HG03108 (cell line): ENCODE data around the gene GEMIN4.
"Not testable (repeated sequence)": the region's sequence is repeated elsewhere in the genome, so short reads cannot be mapped to it uniquely, and the experiment has no call there.

Experiments used
- ATAC-seq: cut with Tn5 transposase; IDR thresholded peaks from one replicate; pipeline ENCODE4 v1.9.1; 2021; ENCODE audit warnings: moderate library complexity; ENCODE audit not compliant: unreplicated experiment

GEMIN4 gene

GRCh38 chr17:752002-752619, at the start of gene GEMIN4:
Gene GEMIN4 (minus strand): TSS chr17:752264. CDS start chr17:752142, 122 bp downstream.
- ATAC-seq: peak; percentile 82

- no peak for ATAC-seq
These were observed 49.6 kb upstream of the GEMIN4 start for GRCh38 chr17:801660-802059.

GRCh38 chr17:800446-801242, 48.6 kb upstream of the GEMIN4 start:
- ATAC-seq: no peak

GRCh38 chr17:799261-799660, 47.2 kb upstream of the GEMIN4 start:
- ATAC-seq: no peak

- no peak for ATAC-seq
These were observed 46.2 kb upstream of the GEMIN4 start for GRCh38 chr17:798246-798645.

- ATAC-seq: no peak
These were observed 45.3 kb upstream of the GEMIN4 start for GRCh38 chr17:797236-797840.

- ATAC-seq: no peak
These were observed 44.5 kb upstream of the GEMIN4 start for GRCh38 chr17:796609-797008.

GRCh38 chr17:795721-796120, 43.7 kb upstream of the GEMIN4 start:
- ATAC-seq: no peak

- ATAC-seq: no peak
These were observed 43.2 kb upstream of the GEMIN4 start for GRCh38 chr17:795276-795675.

- ATAC-seq: no peak
These were observed 42.8 kb upstream of the GEMIN4 start for GRCh38 chr17:794876-795275.

- no peak for ATAC-seq
These were observed 40.2 kb upstream of the GEMIN4 start for GRCh38 chr17:792277-792676.

GRCh38 chr17:791829-792228, 39.8 kb upstream of the GEMIN4 start:
- no peak for ATAC-seq

- ATAC-seq: not testable (repeated sequence)
These were observed 38.8 kb upstream of the GEMIN4 start for GRCh38 chr17:790874-791247.

GRCh38 chr17:789931-790873, 38.1 kb upstream of the GEMIN4 start:
- not testable (repeated sequence) for ATAC-seq

- ATAC-seq: no peak
These were observed 37.2 kb upstream of the GEMIN4 start for GRCh38 chr17:789160-789840.

- ATAC-seq: no peak
These were observed 36.5 kb upstream of the GEMIN4 start for GRCh38 chr17:788551-788950.

GRCh38 chr17:787641-788221, 35.7 kb upstream of the GEMIN4 start:
- no peak for ATAC-seq

GRCh38 chr17:785901-786300, 33.8 kb upstream of the GEMIN4 start:
- ATAC-seq: not testable (repeated sequence)

GRCh38 chr17:784143-784542, 32.1 kb upstream of the GEMIN4 start:
- no peak for ATAC-seq
